Measurements from ENCODE around the gene KRTAP5-4. TPM values are rescaled to one million over a fixed set of nuclear protein-coding genes. Genes with fewer than 3 reads are reported as not detected.
"Not testable (repeated sequence)": the region's sequence is repeated elsewhere in the genome, so short reads cannot be mapped to it uniquely, and the experiment has no call there.

Gene KRTAP5-4, protein sequence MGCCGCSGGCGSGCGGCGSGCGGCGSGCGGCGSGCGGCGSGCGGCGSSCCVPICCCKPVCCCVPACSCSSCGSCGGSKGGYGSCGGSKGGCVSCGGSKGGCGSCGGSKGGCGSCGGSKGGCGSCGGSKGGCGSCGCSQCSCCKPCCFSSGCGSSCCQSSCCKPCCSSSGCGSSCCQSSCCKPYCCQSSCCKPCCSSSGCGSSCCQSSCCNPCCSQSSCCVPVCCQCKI
- not detected for total RNA-seq

DNA sequence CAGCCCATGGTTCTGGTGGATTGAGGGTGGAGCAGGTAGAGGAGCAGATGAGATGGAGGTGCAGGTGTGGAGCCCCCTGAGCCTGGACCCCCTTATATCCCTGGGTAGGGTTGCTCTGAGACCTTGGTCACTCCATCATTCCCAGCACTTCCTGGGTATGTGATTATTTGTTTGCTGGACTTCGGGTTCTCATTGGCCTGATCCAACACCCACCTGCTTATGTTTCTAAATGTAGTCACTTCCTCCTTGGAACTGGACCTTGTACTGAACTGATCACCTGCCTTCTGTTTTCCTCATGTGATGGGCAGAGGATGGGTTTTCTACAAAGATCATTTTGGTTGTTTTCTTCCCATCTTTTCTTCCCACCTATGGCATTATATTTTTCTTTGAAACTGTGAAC lies at the start of gene KRTAP5-4:
Gene KRTAP5-4 (minus strand): TSS at position 53 of the 400 bp plus-strand sequence. CDS start 45 bp downstream, at position 8.
- H3K4me3 ChIP-seq (ENCODE audit: low read length): no peak within 1 kb of the TSS
- no peaks in the 10 kb centered on the region for H3K9me3 ChIP-seq (ENCODE audit: low read depth, low read length)
- no peaks in the 10 kb centered on the region for H3K27me3 ChIP-seq (ENCODE audit: insufficient read depth, low read length)

DNA sequence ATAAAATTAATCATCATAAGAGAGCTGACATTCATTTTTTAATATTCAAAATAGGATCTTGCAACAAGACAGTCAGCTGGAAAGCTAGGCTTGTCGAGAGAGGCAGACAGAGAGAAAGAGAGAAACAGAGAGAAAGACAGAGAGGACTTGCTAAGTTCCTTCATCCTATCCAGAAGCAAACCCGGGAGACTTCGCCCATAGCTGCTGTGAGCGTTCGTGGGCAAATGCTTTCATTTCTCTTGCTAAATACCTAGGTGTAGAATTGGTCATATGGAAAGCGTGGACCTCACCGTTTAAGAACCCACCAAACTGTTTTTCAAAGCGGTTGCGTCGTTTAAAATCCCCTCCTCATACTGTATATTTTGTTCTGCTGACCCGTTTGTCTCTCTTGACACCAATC lies 49.7 kb upstream of the KRTAP5-4 start:
- no peak overlapping the region for H3K4me3 ChIP-seq (ENCODE audit: low read length)
- no peaks in the 10 kb centered on the region for H3K9me3 ChIP-seq (ENCODE audit: low read depth, low read length)
- no peaks in the 10 kb centered on the region for H3K4me1 ChIP-seq (ENCODE audit: insufficient read depth, low read length)
- H3K27me3 ChIP-seq (ENCODE audit: insufficient read depth, low read length): peaks cover 13% of the 10 kb centered on the region

More for the DNA sequence above, at the start of gene KRTAP5-4:
- no peaks in the 10 kb centered on the region for H3K4me1 ChIP-seq (ENCODE audit: insufficient read depth, low read length)

- Histone ChIP-seq H3K4me3 (ENCODE audit: low read length) (no peak overlapping the region), H3K27me3 (ENCODE audit: insufficient read depth, low read length) (peaks cover 11% of the 10 kb centered on the region), H3K4me1 (ENCODE audit: insufficient read depth, low read length) (no peaks in the 10 kb centered on the region), H3K9me3 (ENCODE audit: low read depth, low read length) (no peaks in the 10 kb centered on the region)
These were observed 49.0 kb upstream of the KRTAP5-4 start for GRCh38 chr11:1670905-1671371.

GRCh38 chr11:1670457-1670856 lies 48.5 kb upstream of the KRTAP5-4 start:
- H3K9me3 ChIP-seq (ENCODE audit: low read depth, low read length); H3K27me3 ChIP-seq (ENCODE audit: insufficient read depth, low read length); H3K4me3 ChIP-seq (ENCODE audit: low read length); H3K4me1 ChIP-seq (ENCODE audit: insufficient read depth, low read length): not testable (repeated sequence)

- peaks cover 3% of the 10 kb centered on the region for H3K27me3 ChIP-seq (ENCODE audit: insufficient read depth, low read length)
- H3K4me1 ChIP-seq (ENCODE audit: insufficient read depth, low read length): no peaks in the 10 kb centered on the region
- H3K4me3 ChIP-seq (ENCODE audit: low read length): no peak overlapping the region
- H3K9me3 ChIP-seq (ENCODE audit: low read depth, low read length): no peaks in the 10 kb centered on the region
These were observed 47.7 kb upstream of the KRTAP5-4 start for GRCh38 chr11:1669546-1670218.

DNA sequence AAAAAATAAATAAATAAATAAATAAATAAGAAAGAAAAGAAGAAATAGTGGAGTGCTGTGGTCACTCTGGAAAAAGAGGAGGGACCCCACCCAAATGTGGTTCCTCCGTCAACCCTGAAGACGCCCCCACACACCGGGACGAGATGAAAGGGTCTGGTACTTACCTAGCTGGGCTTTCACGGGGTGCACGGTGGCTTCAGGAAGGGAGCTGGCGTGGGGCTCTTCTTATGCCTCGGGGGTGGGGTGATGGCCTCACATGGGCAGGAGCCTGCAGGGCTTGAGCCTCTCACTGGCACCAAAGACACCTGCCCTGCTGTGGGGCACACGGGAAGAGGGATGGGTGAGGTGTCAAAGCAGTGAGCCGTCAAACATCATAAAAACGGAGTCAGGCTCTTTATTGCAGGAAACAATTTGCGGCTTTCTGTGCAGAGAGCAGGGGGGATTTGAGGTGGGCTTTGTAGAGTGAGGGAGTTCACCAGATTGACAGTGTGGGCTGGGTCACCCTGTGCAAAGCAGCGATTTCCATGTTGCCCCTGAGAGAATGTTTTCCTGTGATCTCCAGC lies 47.1 kb upstream of the KRTAP5-4 start:
- H3K4me1 ChIP-seq (ENCODE audit: insufficient read depth, low read length): no peaks in the 10 kb centered on the region

GRCh38 chr11:1667906-1668305 lies 46.0 kb upstream of the KRTAP5-4 start:
- no peaks in the 10 kb centered on the region for H3K4me1 ChIP-seq (ENCODE audit: insufficient read depth, low read length)
- H3K9me3 ChIP-seq (ENCODE audit: low read depth, low read length): no peaks in the 10 kb centered on the region
- no peak overlapping the region for H3K4me3 ChIP-seq (ENCODE audit: low read length)
- H3K27me3 ChIP-seq (ENCODE audit: insufficient read depth, low read length): peaks cover 3% of the 10 kb centered on the region

More for the DNA sequence above, 47.1 kb upstream of the KRTAP5-4 start:
- Histone ChIP-seq H3K4me3 (ENCODE audit: low read length) (no peak overlapping the region), H3K9me3 (ENCODE audit: low read depth, low read length) (no peaks in the 10 kb centered on the region), H3K27me3 (ENCODE audit: insufficient read depth, low read length) (peaks cover 3% of the 10 kb centered on the region)

DNA sequence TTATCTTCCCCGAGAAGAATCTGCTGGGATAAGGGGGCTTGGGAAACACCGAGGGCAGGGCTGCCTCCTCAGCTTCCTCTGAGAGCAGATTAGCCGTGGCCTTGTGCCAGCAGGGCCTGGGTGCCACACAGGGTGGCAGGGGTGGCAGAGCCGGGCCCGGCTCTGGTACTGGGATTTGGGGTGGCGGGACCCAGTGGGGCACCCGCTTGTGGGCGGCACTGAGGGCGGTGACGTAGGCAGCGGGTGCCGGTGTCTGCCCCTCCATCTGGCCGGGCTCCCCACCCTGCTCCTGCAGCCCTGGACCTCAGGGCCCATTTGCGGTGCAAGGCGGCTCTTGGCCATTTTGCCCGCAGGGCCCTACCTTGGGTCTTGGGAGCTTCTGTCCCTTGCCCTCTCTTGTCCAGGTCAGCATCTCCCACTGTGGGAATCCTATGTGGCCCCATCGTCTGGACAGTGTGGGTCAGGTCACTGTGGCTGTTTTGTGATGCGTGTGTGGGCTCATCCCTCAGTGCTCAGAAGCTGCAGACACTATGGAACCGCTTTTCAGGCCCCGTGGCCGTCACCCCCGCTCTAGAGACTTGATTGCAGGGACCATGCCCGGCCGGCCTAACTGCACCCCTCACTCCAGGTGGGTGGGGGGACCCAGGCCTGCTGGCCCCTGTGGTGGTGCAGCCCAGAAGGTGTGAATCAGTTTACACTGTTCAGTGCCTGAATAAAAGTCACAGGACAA lies 45.3 kb upstream of the KRTAP5-4 start:
- Histone ChIP-seq H3K4me1 (ENCODE audit: insufficient read depth, low read length) (no peaks in the 10 kb centered on the region), H3K4me3 (ENCODE audit: low read length) (no peak overlapping the region), H3K9me3 (ENCODE audit: low read depth, low read length) (no peaks in the 10 kb centered on the region), H3K27me3 (ENCODE audit: insufficient read depth, low read length) (peaks cover 3% of the 10 kb centered on the region)

DNA sequence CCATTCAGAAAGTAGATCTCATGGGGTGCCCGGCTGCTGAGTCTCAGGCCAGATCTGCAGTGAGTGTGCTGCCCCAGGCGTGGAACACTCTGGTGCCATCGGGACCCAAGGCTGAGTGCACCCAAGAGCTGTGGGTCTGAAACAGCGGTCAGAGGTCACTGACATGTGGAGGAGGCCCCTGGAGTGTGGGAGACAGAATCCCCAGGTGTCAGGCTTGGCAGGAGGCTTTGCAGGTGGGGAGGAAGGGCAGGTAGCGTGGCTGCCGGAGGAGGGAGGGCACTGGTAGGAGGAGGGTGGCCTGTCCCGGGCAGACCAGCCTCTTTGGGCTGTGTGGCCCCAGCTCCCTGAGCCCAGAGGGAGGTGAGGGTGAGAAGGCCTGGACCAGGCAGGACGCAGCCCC lies 43.4 kb upstream of the KRTAP5-4 start:
- Histone ChIP-seq H3K27me3 (ENCODE audit: insufficient read depth, low read length) (peaks cover 3% of the 10 kb centered on the region), H3K4me1 (ENCODE audit: insufficient read depth, low read length) (no peaks in the 10 kb centered on the region), H3K9me3 (ENCODE audit: low read depth, low read length) (no peaks in the 10 kb centered on the region), H3K4me3 (ENCODE audit: low read length) (no peak overlapping the region)

DNA sequence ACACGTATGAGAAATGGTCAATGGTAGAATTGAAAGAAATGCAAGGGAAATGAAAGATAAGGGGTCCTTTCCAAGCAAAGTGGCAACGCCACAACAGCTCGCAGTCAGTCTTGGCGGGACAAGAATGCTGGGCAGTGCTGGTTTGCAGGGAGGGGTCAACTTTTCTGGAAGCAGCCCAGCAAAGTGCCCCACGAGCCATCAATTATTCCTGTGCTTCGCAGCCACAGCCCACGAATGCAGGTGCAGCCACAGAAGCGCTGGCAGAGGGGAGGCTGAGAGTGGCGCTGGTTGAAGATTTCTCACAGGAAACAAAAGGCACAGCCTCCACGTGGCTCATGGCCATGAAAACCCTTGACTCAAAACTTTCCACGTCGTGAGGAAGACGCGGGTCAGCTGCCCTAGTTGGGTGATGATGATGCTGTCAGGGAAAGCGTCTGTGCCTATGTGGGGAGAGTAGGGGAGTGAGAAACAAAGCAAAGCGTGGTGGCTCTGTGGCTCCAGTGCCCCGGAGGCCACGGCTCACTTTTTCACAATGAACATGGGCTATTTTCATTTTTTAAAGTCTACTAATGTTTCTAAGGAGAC lies 40.9 kb upstream of the KRTAP5-4 start:
- H3K4me3 ChIP-seq (ENCODE audit: low read length); H3K9me3 ChIP-seq (ENCODE audit: low read depth, low read length); H3K27me3 ChIP-seq (ENCODE audit: insufficient read depth, low read length); H3K4me1 ChIP-seq (ENCODE audit: insufficient read depth, low read length): not testable (repeated sequence)

DNA sequence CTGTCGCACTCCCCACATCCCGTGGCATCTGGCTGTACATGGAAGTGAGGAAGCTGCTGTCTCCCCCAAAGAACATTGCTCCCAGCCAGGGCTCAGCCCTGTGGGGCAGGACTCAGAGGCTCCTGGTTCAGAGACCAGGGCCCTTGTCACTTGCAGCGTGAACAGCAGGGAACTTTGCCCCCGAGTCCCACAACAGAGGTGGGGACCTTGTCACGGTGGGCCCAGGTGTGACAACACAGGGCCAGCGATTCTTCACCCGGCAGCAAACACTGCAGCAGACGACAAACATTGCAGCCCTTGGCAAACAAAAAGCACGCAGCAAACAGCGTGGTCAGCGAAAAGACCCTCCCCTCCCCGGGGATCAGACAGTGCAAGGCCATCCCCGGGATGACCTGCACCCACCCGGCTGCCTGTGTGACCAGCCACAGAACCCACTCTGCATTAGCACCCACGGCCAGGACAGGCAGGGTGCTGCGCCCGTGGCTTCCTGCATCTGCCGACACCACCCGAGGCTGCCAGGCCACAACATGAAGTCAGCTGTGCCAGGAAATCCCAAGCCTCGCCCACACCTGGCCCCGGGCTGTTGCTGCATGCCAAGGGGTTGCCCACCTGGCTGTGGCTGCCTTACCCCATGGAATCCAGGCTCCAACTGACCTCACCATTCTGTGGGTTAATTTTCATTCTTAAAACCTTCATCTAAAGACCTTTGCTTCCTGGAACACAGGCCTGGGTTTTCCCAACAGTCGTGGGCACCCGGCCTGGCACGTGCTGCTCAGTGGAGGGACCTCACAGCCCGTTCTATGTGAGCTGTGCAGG lies 39.7 kb upstream of the KRTAP5-4 start:
- not testable (repeated sequence) for H3K9me3 ChIP-seq (ENCODE audit: low read depth, low read length); H3K27me3 ChIP-seq (ENCODE audit: insufficient read depth, low read length); H3K4me1 ChIP-seq (ENCODE audit: insufficient read depth, low read length); H3K4me3 ChIP-seq (ENCODE audit: low read length)

DNA sequence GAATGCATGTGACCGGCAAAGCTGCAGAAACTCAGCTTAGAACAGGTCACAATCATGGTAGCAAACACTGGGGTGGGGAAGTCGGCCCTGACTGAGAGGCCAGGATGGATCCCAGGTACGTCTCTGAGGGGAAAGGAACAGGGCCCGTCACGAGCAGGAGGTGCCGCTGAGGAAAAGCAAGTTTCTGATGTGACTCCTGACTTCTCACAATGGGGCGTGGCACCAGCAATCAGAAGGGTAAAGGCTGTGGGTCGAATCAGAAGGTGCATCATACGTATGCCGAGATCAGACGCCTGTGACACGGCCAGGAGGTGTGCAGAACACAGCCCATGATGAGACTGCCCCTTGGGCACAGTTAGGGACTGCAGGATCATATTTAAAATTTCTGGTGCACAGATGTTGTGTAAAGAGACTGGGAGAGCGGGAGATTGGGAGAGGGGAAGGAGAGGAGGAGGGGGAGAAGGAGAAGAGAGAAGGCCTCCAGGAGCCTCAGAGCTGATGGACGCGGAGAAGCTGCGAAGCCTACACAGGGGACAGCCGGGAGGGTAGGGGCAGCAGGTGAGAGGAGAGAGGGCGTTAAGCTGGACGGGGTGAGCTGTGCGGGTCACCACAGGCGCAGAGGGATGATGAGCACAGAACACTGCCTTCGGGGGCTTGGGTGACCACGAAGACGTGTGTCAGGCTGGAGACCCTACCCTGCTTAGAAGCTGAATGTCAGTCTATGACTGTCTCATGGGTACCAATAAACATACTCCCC lies 38.4 kb upstream of the KRTAP5-4 start:
- H3K27me3 ChIP-seq (ENCODE audit: insufficient read depth, low read length): no peaks in the 10 kb centered on the region
- H3K4me1 ChIP-seq (ENCODE audit: insufficient read depth, low read length): no peaks in the 10 kb centered on the region
- H3K9me3 ChIP-seq (ENCODE audit: low read depth, low read length): no peaks in the 10 kb centered on the region
- H3K4me3 ChIP-seq (ENCODE audit: low read length): no peak overlapping the region

GRCh38 chr11:1659506-1659905 lies 37.6 kb upstream of the KRTAP5-4 start:
- Histone ChIP-seq H3K4me1 (ENCODE audit: insufficient read depth, low read length) (no peaks in the 10 kb centered on the region), H3K9me3 (ENCODE audit: low read depth, low read length) (no peaks in the 10 kb centered on the region), H3K4me3 (ENCODE audit: low read length) (no peak overlapping the region), H3K27me3 (ENCODE audit: insufficient read depth, low read length) (no peaks in the 10 kb centered on the region)

- Histone ChIP-seq H3K4me1 (ENCODE audit: insufficient read depth, low read length) (peaks cover 5% of the 10 kb centered on the region), H3K9me3 (ENCODE audit: low read depth, low read length) (no peaks in the 10 kb centered on the region), H3K27me3 (ENCODE audit: insufficient read depth, low read length) (peaks cover 3% of the 10 kb centered on the region), H3K4me3 (ENCODE audit: low read length) (no peak overlapping the region)
These were observed 34.7 kb upstream of the KRTAP5-4 start for GRCh38 chr11:1656670-1657069.

Measured in mononuclear cell (primary cell).